OCI-LY7 (cell line): Measurements from ENCODE around the gene TRAF3IP1. TPM values are rescaled to one million over a fixed set of nuclear protein-coding genes. Genes with fewer than 3 reads are reported as not detected.
A peak's percentile ranks its signal among the peaks of the same experiment; 100 is the strongest.
"Not testable (repeated sequence)": the region's sequence is repeated elsewhere in the genome, so short reads cannot be mapped to it uniquely, and the experiment has no call there.

ENCODE experiments used
- BruUV-seq: library from RNA; stranded (reverse); fragments of 400-500 nt; replicated peaks from 2 replicates; lab custom pipeline; 2021; lab: Mats Ljungman, UMichigan
- CTCF ChIA-PET: fragments of 300-600 bp; sonication (Branson Sonifier 250); formaldehyde crosslinking; loops from one replicate; lab custom pipeline; 2022; ENCODE audit warnings: antibody characterized with exemption; ENCODE audit not compliant: unreplicated experiment; lab: Charles Lee
- POLR2A ChIA-PET: fragments of 300-600 bp; sonication (Branson Sonifier 250); formaldehyde crosslinking; loops from one replicate; lab custom pipeline; 2022; ENCODE audit warnings: antibody characterized with exemption; lab: Charles Lee
- DNase-seq: peaks from one replicate; pipeline ENCODE4 v3.0.0-alpha.2; 2015; ENCODE audit warnings: low spot score
- H2AFZ ChIP-seq: fragments of 200-600 bp; sonication (generic), shearing (Covaris generic); 2 replicates; pipeline ENCODE4 v1.6.1; 2014; ENCODE audit warnings: mild to moderate bottlenecking, antibody characterized with exemption, low read length, moderate library complexity
- H3K27ac ChIP-seq: fragments of 200-600 bp; sonication (generic); 2 replicates; pipeline ENCODE4 v1.5.1; 2014; ENCODE audit warnings: mixed run types, low read depth, mild to moderate bottlenecking, moderate library complexity, low read length, inconsistent platforms; ENCODE audit not compliant: poor library complexity, severe bottlenecking
- H3K36me3 ChIP-seq: fragments of 200-600 bp; sonication (generic); 2 replicates; pipeline ENCODE4 v1.6.1; 2014; ENCODE audit warnings: mild to moderate bottlenecking, antibody characterized with exemption, low read length, moderate library complexity, mixed read lengths; ENCODE audit not compliant: insufficient read depth
- H3K4me1 ChIP-seq: fragments of 200-600 bp; sonication (generic); 2 replicates; pipeline ENCODE4 v1.5.1; 2014; ENCODE audit warnings: mild to moderate bottlenecking, low read length; ENCODE audit not compliant: insufficient read depth, poor library complexity, severe bottlenecking
- H3K4me2 ChIP-seq: fragments of 200-600 bp; sonication (generic); 2 replicates; pipeline ENCODE4 v1.6.1; 2014; ENCODE audit warnings: mild to moderate bottlenecking, low read length
- H3K4me3 ChIP-seq: fragments of 200-600 bp; sonication (generic); 2 replicates; pipeline ENCODE4 v1.5.1; 2014; ENCODE audit warnings: mild to moderate bottlenecking, low read depth, low read length; ENCODE audit not compliant: poor library complexity, severe bottlenecking
- H3K79me2 ChIP-seq: fragments of 200-600 bp; sonication (generic); 2 replicates; pipeline ENCODE4 v1.6.1; 2016; ENCODE audit warnings: low read depth, mild to moderate bottlenecking, low read length, moderate library complexity, mixed read lengths; ENCODE audit not compliant: insufficient read depth
- H3K9me2 ChIP-seq: fragments of 200-600 bp; sonication (generic); 2 replicates; pipeline ENCODE4 v1.6.1; 2016; ENCODE audit warnings: mild to moderate bottlenecking, low read length, mixed read lengths; ENCODE audit not compliant: insufficient read depth
- H3K9me3 ChIP-seq: fragments of 200-600 bp; sonication (generic); 2 replicates; pipeline ENCODE4 v1.6.1; 2014; ENCODE audit warnings: mild to moderate bottlenecking, mixed run types, low read length, mixed read lengths
- H4K20me1 ChIP-seq: fragments of 200-600 bp; sonication (generic); 2 replicates; pipeline ENCODE4 v1.6.1; 2014; ENCODE audit warnings: mild to moderate bottlenecking, antibody characterized with exemption, low read length, moderate library complexity, mixed read lengths; ENCODE audit not compliant: insufficient read depth
- EZH2phosphoT487 ChIP-seq: fragments of 200-600 bp; sonication (generic); IDR thresholded peaks from 2 replicates; pipeline ENCODE4 v1.6.1; 2018; ENCODE audit warnings: low read depth, borderline replicate concordance, mild to moderate bottlenecking, mixed run types, antibody characterized with exemption, low read length, moderate library complexity, mixed read lengths
- intact Hi-C: fragments of 100-400 bp; cut with micrococcal nuclease; formaldehyde crosslinking; loops from one replicate; pipeline ENCODE4 v1.10.0; 2022; ENCODE audit not compliant: unreplicated experiment
- total RNA-seq, 2 experiments: library from RNA; depleted of rRNA in 1 of 2; stranded (reverse); fragments of >200 nt in 1 of 2; shearing (Covaris generic) in 1 of 2; gene quantifications; 2 replicates each; pipeline ENCODE4 v1.2.3, GENCODE V29; 2014 to 2022
- TF ChIP-seq, protein P1 (sequence below): fragments of 200-600 bp; sonication (generic); conservative IDR thresholded peaks from 2 replicates; pipeline ENCODE4 v1.5.1; 2014; ENCODE audit warnings: mild to moderate bottlenecking, antibody characterized with exemption, low read length, moderate library complexity, mixed read lengths

The TRAF3IP1 gene
- total RNA-seq, 2 experiments from 2014 or later: 8.2 to 13.8 TPM

- Histone ChIP-seq H2AFZ (peak overlapping the region; percentile 13; the same call in 1 of the 2 replicates), H3K27ac (no peak overlapping the region), H3K4me1 (peaks cover 4% of the 10 kb centered on the region), H4K20me1 (no peaks in the 10 kb centered on the region), H3K79me2 (no peaks in the 10 kb centered on the region), H3K36me3 (no peaks in the 10 kb centered on the region), H3K9me3 (no peaks in the 10 kb centered on the region), H3K9me2 (no peaks in the 10 kb centered on the region), H3K4me2 (peak overlapping the region; percentile 82), H3K4me3 (peak overlapping the region; percentile 82)
- ChIA-PET CTCF (no interaction called here), POLR2A (no interaction called here)
- TF ChIP-seq, protein P1, sequence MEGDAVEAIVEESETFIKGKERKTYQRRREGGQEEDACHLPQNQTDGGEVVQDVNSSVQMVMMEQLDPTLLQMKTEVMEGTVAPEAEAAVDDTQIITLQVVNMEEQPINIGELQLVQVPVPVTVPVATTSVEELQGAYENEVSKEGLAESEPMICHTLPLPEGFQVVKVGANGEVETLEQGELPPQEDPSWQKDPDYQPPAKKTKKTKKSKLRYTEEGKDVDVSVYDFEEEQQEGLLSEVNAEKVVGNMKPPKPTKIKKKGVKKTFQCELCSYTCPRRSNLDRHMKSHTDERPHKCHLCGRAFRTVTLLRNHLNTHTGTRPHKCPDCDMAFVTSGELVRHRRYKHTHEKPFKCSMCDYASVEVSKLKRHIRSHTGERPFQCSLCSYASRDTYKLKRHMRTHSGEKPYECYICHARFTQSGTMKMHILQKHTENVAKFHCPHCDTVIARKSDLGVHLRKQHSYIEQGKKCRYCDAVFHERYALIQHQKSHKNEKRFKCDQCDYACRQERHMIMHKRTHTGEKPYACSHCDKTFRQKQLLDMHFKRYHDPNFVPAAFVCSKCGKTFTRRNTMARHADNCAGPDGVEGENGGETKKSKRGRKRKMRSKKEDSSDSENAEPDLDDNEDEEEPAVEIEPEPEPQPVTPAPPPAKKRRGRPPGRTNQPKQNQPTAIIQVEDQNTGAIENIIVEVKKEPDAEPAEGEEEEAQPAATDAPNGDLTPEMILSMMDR: no peak
- no peak for TF ChIP-seq EZH2phosphoT487
- no TSS peak for BruUV-seq
- intact Hi-C loops: loop anchor here (2.0 kb wide), 1 partner anchor 32 kb away; the partner anchor contains the start of gene PER2
- DNase-seq: peak; percentile 14
Observed at GRCh38 chr2:238320648-238321281, 447 bp downstream of the TRAF3IP1 start.

GRCh38 chr2:238321467-238321866, 1.1 kb downstream of the TRAF3IP1 start:
- no peak for TF ChIP-seq EZH2phosphoT487
- TF ChIP-seq, protein P1: no peak
- Histone ChIP-seq H3K9me2 (no peaks in the 10 kb centered on the region), H3K4me1 (peaks cover 4% of the 10 kb centered on the region), H3K4me3 (peak overlapping the region; percentile 82), H2AFZ (no peak overlapping the region), H3K9me3 (no peaks in the 10 kb centered on the region), H3K79me2 (no peaks in the 10 kb centered on the region), H3K36me3 (no peaks in the 10 kb centered on the region), H4K20me1 (no peaks in the 10 kb centered on the region), H3K27ac (no peak overlapping the region), H3K4me2 (peak overlapping the region; percentile 82)
- POLR2A ChIA-PET: interaction anchor here (0.6 kb wide), 1 partner anchor 327 kb away, joined by 3 read pairs; no protein-coding TSS in a partner anchor
- intact Hi-C loops: loop anchor here (2.0 kb wide), 1 partner anchor 33 kb away; the partner anchor contains the start of gene PER2
- DNase-seq: no peak
- CTCF ChIA-PET: no interaction called here
- BruUV-seq: no TSS peak

- no peak for DNase-seq
- BruUV-seq: no TSS peak
- POLR2A ChIA-PET: interaction anchor here (0.6 kb wide), 2 partner anchors 43 to 207 kb away, joined by 3 read pairs; no protein-coding TSS in a partner anchor
- CTCF ChIA-PET: no interaction called here
- Histone ChIP-seq H3K79me2 (no peaks in the 10 kb centered on the region), H3K9me2 (no peaks in the 10 kb centered on the region), H4K20me1 (no peaks in the 10 kb centered on the region), H3K9me3 (no peaks in the 10 kb centered on the region), H2AFZ (no peak overlapping the region), H3K4me2 (peak overlapping the region; percentile 82; the same call in 1 of the 2 replicates), H3K36me3 (peaks cover 3% of the 10 kb centered on the region; the same call in 1 of the 2 replicates), H3K4me1 (peaks cover 4% of the 10 kb centered on the region), H3K4me3 (no peak overlapping the region), H3K27ac (no peak overlapping the region)
- TF ChIP-seq, protein P1: no peak
- intact Hi-C loops: no loop called here
Observed at GRCh38 chr2:238322001-238322411, 1.7 kb downstream of the TRAF3IP1 start.

DNA sequence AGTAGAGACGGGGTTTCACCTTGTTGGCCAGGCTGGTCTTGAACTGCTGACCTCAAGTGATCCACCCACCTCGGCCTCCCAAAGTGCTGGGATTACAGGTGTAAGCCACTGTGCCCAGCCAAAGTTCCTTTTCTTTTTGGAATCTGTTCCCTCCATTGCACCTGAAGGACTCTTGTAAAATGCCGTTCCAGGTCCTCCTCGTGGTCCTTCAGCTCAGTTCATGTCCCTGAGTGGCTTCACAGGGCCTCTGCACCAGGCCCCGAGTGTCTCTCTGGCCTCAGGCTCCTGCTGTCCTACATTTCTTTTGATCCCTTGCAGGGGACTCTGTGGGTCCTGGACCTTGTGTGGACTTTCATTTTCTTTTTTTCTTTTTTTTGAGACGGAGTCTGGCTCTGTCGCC, 3.9 kb downstream of the TRAF3IP1 start:
- H3K4me3 ChIP-seq, CTCF ChIA-PET, intact Hi-C loops, DNase-seq, H2AFZ ChIP-seq, H3K4me2 ChIP-seq, H3K27ac ChIP-seq, H4K20me1 ChIP-seq, H3K79me2 ChIP-seq, H3K4me1 ChIP-seq, H3K9me3 ChIP-seq, H3K9me2 ChIP-seq, BruUV-seq: not testable (repeated sequence)
- peaks cover 16% of the 10 kb centered on the region for H3K36me3 ChIP-seq
- POLR2A ChIA-PET: interaction anchor here (0.6 kb wide), 1 partner anchor 8 kb away, joined by 3 read pairs; no protein-coding TSS in a partner anchor
